Suppressor macrophage (primary cell): ENCODE measurements around the gene EIF4E.
"Not testable (repeated sequence)": the region's sequence is repeated elsewhere in the genome, so short reads cannot be mapped to it uniquely, and the experiment has no call there.

Experiments used
- DNase-seq, 4 experiments: peaks; one replicate each; pipeline ENCODE4 v3.0.0-alpha.2; 2020 to 2022
- total RNA-seq, 17 experiments: gene quantifications; one replicate each; lab custom pipeline; 2026; ENCODE audit warnings: mixed read lengths in 6 of 17, inconsistent platforms in 3 of 17; lab: John Stamatoyannopoulos, UW

The EIF4E gene, protein sequence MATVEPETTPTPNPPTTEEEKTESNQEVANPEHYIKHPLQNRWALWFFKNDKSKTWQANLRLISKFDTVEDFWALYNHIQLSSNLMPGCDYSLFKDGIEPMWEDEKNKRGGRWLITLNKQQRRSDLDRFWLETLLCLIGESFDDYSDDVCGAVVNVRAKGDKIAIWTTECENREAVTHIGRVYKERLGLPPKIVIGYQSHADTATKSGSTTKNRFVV
- total RNA-seq = 26.8 to 112 (median 70.1) reads per million in 17 experiments

DNA sequence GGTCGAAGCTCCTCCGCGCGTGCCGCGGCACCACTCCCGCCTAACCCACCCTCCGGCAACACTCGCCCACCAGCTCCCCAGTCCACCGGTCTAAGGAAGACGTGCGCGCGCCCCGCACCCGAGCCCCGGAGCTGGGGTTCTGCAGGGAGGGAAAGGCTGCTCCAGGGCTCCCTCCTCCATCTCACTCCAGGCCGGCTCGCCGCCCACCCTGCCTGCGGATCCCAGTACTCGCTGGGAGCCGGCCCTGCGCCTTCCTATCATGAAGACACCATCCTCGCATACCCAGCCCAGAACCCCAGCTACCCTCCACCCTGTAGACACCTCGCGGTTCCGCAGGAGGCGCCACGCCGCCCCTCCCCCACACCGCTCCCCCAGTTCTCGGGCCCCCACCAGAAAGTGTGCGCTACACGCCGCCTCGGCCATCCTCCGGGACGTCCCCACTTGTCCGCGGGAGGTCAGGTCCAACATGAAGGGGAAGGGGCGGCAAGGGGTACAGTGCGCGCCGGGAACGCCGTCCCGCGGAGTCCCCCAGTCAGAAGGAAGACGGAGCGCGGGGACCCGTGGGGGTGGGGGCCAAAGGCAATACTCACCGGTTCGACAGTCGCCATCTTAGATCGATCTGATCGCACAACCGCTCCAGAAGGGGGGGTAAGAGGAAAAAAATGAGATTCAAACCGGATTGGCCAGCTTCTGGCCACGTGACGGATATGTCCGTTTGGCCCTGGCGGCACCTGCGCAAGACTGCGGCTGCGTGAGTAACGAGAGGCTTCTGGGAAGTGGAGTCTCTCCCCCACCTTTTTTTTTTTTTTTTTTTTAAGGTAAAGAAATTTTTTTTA, at the start of gene EIF4E:
Gene EIF4E, minus strand, starts transcription at position 629 of the 836 bp plus-strand sequence. Its CDS starts 21 bp downstream, at position 608.
- peak; percentile 96 to 99 (median 98) for DNase-seq

DNA sequence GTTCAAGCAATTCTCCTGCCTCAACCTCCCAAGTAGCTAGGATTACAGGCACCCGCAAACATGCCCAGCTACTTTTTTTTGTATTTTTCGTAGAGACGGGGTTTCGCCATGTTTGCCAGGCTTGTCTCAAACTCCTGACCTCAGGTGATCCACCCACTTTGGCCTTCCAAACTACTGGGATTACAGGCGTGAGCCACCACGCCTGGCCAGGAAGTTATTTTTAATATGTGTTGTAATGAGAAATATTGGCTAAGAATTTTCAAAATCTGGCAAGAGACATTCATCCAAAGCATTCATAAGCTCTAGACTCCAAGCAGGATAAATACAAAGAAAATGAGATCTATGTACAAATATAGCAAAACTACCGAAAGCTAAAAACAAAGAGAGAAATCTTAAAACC, 48.6 kb upstream of the EIF4E start:
- DNase-seq = no peak

DNA sequence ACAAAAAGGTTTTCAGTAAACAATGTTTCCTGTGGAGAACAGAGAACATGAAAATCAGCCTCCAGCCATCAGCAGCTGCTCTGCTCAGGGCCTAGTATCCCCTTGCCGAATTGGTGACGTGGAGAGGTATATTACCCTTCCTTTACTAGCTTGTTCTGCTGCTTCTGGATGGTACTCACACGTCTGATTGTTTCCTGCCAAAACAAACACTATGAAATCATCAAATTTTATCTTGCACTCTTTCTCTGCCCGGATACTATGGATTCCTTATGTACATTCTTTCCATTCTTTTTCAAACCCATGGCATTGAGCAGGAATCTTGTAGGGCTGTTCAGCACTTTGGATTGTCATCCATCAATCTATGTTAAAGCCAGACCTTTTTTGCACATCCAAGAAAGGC, 47.8 kb upstream of the EIF4E start:
- no peak for DNase-seq

DNA sequence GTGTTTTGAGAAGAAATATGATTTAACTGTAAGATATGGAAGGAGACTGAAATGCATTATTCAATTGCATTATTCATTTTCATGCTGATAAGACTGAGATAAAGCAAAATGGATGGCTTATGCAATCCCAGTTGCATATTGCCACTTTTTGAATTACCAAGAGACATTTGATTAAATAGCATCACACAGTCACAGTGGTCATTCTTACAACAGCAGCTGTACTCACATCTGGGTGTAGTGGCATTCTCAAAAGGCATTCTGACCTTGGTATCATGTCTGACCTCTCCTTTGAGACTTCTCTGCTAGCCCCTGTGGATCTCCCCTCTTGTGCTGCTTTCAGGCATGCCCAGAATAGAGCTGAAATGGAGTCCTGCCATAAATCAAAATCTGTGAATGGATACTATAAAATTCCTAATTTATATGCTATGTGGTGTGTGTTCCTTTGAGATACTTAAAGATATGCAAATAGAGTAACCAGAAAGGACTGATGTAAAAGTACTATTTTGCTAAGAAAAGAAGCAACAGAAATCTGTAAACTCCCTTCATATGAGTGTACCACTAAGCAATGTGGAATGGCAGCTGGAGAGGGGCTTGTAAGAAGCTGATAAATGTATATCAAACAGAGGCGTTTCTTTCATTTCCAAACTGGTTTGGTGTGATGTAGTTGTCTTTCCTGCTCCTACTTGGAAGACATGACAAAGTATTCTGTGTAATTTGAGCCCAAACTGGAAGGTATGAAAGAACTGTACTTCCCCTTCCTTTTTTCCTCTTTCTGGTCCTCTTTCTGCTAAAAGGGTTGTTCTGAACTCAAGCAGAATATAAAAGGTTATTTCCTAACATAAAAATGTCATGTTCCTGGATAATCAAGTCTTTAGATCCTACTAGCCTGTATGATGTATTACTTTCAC, 41.2 kb upstream of the EIF4E start:
- peak in 2 of 4 experiments; percentile 22 to 27 for DNase-seq

DNA sequence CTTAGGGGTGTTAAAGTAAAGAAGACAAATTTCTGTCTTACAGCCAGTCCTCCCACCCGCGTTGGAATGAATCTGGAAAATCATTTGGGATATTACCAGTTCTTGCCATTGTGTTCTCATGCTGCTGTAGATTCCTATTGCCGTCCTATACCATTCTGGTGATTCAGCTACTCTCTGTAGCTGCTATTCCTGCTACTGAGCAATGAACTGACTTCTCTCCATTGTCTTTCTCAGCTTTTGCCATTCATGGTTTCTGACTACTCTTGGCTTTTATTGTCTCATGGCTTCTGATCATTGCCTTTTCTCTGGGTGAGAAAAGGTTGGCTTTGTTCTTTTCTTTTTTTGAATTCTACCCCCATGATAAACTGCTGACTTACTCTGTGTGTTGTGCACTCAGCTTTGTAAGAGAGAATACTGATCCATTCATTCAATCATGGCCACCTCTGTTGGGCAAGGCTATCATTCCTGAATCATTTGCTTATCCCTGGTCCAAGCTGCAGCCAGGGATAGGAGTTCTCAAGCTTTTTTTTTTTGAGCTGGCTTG, 38.9 kb upstream of the EIF4E start:
- no peak for DNase-seq

- no peak for DNase-seq
Measured at GRCh38 chr4:98966926-98967325, 38.0 kb upstream of the EIF4E start.

- DNase-seq = no peak
Measured at GRCh38 chr4:98963538-98964433, 34.9 kb upstream of the EIF4E start.

DNA sequence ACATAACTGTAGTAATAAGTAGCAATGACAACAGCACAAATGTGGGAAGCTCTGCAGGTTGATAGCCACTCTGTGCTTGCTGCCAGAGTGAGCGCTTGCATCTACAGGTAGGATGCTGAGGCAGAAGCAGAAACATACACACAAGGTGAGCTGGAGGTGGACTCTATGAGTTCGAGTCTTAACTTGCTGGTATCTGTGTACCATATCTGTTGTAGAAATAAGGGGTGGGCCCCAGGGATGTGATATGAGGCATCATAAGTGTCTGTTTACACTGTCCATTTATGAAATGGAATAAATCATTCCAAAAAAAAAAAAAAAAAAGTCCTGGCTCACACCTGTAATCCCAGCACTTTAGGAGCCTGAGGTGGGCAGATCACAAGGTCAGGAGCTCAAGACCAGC, 32.8 kb upstream of the EIF4E start:
- DNase-seq = no peak

- no peak for DNase-seq
Measured at GRCh38 chr4:98959411-98959810, 30.5 kb upstream of the EIF4E start.

DNA sequence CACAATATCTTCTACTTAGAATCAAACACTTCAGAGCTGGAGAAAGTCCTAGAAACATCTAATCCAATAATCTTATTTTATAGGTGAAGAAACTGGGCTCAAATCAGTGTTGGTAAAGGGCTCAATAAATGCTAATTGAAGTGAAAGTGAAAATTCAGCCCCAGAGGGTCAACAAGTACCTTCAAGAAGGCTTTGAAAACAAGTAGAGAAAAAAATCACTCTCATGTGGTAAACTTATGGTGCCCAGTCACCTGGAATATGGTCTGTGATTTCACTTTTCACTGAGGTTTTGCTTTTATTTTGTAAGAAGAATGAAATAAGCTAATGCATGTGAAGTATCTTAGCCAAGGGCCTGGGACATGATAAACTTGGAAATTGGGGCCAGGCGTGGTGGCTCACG, 29.1 kb upstream of the EIF4E start:
- DNase-seq = no peak

DNA sequence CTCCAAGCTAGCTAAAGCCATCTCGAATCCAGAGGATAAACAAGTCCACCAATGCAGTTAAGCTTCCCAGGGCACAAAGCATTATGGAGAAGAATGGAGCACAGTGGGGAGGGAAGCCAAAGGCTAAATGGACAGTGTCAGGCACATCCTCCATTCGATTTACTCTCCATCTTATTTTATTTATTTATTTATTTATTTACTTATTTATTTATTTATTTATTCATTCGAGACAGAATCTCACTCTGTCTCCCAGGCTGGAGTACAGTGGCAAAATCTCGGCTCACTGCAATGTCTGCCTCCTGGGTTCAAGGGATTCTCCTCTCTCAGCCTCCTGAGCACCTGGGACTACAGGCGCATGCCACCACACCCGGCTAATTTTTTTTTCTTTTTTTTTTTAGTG, 26.3 kb upstream of the EIF4E start:
- DNase-seq = no peak

DNA sequence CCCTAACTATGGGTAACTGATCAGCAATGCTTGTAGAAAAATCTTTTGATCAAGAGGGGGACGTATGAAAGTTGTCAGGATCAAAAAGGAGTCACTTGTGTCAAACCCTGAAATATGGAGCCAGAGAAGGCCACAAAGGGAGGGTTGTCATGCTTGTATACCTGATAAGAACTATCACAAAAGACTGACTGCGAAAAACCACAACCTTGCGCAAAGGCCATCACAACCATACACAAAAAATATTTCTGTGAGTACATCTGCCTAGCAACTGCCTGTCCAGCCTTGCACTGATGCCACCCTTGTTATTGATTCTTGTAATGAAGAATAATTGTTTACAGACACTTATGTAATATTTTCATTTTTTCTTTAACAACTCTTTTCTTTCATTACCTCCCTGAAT, 22.8 kb upstream of the EIF4E start:
- DNase-seq = no peak

DNA sequence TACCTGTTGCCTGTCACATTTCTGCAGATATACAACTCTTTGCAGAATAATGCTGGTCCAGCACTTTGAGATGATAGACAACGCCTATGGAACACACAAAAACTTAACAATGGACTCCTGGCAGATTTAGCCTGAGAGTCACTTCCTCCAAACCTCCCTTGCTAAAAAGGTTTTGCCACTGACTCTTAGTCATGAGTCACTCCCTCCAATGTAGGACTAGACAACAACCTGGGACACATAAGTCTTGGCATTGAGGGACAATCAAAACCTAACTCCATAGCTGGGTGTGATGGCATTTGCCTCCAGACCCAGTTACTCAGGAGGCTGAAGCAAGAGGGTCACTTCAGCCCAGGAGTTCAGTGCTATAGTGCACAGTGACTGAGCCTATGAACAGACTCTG, 22.0 kb upstream of the EIF4E start:
- DNase-seq = peak; percentile 15 to 37 (median 31)

DNA sequence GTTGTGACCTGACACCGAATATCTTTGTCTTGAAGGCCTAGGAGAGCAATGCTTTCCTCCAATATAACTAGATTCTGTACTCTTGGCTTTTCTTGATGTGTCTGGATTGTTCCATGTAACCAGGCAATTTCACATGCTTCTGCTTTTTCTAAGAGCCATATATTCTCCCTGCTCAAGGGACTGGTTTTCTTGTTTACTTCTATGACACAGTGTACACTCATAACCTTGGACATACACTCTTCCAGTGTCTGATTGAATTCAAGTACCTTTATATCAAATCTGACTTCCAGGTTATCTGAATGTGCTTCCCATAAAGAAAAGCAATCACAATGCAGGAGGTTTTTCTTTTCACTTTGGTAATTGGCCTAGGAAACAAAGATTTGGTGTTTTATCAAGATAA, 17.4 kb upstream of the EIF4E start:
- no peak for DNase-seq

DNA sequence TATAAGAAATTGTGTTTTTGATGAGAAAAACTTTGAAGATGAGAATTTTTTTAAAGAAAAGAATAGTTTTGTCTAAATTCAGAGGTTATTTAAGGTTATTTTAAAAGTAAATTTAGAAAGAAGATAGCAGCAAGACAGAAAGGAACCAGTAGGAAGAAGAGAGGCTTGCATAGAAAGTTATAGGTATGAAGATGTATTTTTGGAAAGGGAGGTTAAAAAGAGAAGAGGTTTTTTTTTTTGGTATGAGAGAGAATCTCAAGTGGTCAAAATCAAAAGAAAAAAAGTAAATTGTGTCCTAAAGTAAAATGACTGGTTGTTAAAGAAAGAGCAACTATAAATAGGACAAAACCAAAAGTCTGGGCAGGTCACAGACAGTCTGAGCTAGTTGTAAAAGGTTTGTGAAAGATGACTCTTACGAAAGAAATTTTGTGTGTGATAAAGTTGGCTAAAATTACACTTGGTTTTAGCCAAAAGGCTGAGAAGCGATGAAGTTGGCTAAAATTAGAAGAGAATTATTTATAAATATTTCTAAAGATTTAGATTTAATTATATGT, 16.4 kb upstream of the EIF4E start:
- no peak for DNase-seq

GRCh38 chr4:98939892-98940298, 11.0 kb upstream of the EIF4E start:
- DNase-seq = peak; percentile 36 to 78 (median 60)

DNA sequence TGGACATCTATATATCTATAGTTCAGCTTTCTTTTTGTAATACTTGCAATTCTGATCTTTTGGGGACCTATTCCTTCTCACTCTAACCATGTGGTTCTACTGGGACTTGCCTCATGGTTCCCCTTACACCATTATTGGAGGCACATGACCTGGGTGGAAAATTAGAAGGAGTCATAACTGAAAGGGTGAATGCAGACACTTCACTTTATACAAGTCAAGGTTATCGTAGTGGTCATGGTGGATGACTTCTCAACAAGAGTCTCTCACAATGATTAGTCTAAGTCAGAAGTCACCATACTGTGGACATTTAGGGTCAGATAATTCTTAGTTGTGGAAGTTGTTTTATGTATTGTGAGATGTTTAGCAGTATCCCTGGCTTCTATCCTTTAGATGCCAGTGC, 10.5 kb upstream of the EIF4E start:
- peak in 3 of 4 experiments; percentile 16 to 46 (median 43) for DNase-seq

DNA sequence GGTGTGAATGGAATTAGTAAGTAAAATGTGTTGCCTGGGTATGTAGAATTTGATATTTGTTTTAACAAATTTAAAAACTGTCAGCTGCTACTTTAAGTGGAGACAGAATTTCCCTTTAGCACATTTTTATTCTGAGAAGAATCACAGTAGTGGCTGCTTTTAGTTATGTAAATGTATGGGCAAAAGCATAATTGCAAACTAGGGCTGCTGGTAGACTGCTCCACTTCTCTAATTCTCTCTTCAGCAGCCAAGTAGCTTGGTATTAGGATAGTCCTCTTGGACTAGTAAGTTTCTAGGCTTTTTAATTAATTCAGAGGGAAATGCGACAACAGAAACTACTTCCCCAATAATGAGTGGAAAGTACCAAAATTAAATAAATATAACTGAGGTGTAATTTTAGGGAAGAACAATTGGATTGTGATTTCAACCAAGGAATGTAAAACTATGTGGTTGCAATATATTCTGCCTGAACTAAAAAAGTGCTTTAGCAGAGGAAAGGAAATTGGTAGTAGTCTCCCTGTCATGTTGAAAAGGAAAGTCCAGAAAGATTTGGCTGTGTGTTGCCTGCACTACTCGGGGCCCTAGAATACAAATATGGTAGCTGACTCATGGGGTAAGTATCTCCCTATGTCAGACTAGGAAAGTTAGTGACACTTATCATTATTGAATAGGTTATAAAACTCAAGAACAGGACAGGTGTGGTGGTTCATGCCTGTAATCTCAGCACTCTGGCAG, 9.2 kb upstream of the EIF4E start:
- peak in 3 of 4 experiments; percentile 24 to 51 (median 45) for DNase-seq

GRCh38 chr4:98935633-98936032, 6.7 kb upstream of the EIF4E start:
- no peak for DNase-seq

GRCh38 chr4:98934851-98935250, 5.9 kb upstream of the EIF4E start:
- DNase-seq = not testable (repeated sequence)
